Activated CD4-positive, alpha-beta T cell treated with anti-CD3 and anti-CD28 coated beads for 36 hours (primary cell): ENCODE measurements around the gene TUBD1. TPM values are rescaled to one million over a fixed set of nuclear protein-coding genes. Genes with fewer than 3 reads are reported as not detected.
"Not testable (repeated sequence)": the region's sequence is repeated elsewhere in the genome, so short reads cannot be mapped to it uniquely, and the experiment has no call there.

Source experiments
- ATAC-seq: fragments of 200-7000 bp; cut with Tn5 transposase; one replicate; pipeline ENCODE4 v1.10.0; 2021; ENCODE audit warnings: mild to moderate bottlenecking, moderate library complexity
- CTCF ChIA-PET: fragments of 350-600 bp; sonication (Branson Sonifier 250); formaldehyde crosslinking; loops from one replicate; lab custom pipeline; 2021; ENCODE audit warnings: antibody characterized with exemption; lab: Charles Lee
- POLR2A ChIA-PET: fragments of 350-600 bp; sonication (Branson Sonifier 250); formaldehyde crosslinking; loops from one replicate; lab custom pipeline; 2021; ENCODE audit warnings: antibody characterized with exemption, inconsistent platforms; lab: Charles Lee
- DNase-seq: peaks from one replicate; pipeline ENCODE4 v3.0.0-alpha.2; 2020
- H3K27ac Mint-ChIP-seq: one replicate; pipeline ENCODE4 v1.8.0; 2021; ENCODE audit warnings: mixed read lengths
- H3K27me3 Mint-ChIP-seq: one replicate; pipeline ENCODE4 v1.8.0; 2021; ENCODE audit warnings: mixed read lengths
- H3K36me3 Mint-ChIP-seq: one replicate; pipeline ENCODE4 v1.8.0; 2021; ENCODE audit warnings: low read depth, mixed read lengths
- H3K4me1 Mint-ChIP-seq: one replicate; pipeline ENCODE4 v1.8.0; 2021; ENCODE audit warnings: mixed read lengths
- H3K4me3 Mint-ChIP-seq: one replicate; pipeline ENCODE4 v1.8.0; 2021; ENCODE audit warnings: mild to moderate bottlenecking, moderate library complexity, mixed read lengths
- H3K9me3 Mint-ChIP-seq: one replicate; pipeline ENCODE4 v1.8.0; 2021; ENCODE audit warnings: low read depth, mixed read lengths
- intact Hi-C, 2 experiments: fragments of 100-400 bp; cut with DNase I in 1 of 2; cut with micrococcal nuclease in 1 of 2; formaldehyde crosslinking; loops; one replicate each; pipeline versions ENCODE4 v1.14.2 to v1.15.1; 2022 to 2024; cut with DNase I, micrococcal nuclease
- total RNA-seq, 2 experiments: library from RNA; stranded (reverse); gene quantifications; one replicate each; pipeline ENCODE4 v1.2.3, GENCODE V29; 2021

TUBD1 gene
- total RNA-seq, 2 experiments from 2014 or later = 10.6 to 11.0 TPM

DNA sequence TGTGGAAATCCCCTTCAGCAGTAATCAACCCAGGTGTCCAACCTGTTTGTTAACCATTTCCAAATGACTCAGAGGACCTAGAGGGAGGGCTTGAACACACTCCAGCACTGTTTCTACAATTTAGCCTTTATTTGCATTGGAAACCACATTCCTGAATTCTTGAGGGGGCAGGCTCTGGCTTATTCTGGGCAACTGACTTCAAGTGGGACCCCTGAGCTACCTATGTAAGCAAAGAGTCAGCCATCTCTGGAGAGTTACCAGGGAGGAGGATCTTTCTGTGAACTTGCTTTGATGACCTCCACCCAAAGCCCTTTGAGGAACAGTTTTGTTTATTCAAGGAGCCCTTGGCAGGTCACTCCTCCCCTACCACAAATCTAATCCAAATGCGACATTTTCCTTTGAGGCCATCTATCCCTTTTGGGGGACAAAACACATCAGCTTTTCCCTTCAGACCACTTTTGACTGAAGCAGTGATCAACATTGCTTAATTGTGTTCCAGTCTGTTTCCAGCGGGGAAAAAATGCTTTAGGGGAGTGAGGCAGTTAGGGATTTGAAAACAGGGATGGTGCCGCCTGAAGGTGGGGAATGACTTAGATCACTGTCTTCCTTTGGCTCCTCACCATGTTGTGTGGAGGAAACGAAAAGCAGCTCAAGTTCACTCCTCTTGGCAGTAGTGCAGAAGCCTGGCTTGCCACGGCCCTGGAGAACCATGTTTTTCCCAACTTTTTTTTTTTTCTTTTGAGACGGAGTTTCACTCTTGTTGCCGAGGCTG, 46.2 kb downstream of the TUBD1 start:
- CTCF ChIA-PET = interaction anchor here (0.5 to 6.5 kb wide), 7 partner anchors 9 to 94 kb away, joined by 3 to 73 read pairs (median 3); no protein-coding TSS in a partner anchor
- Mint-ChIP-seq H3K4me3 (peak overlapping the region; percentile 46), H3K4me1 (peaks cover 73% of the 10 kb centered on the region), H3K27me3 (no peaks in the 10 kb centered on the region), H3K9me3 (no peaks in the 10 kb centered on the region), H3K36me3 (peaks cover 24% of the 10 kb centered on the region), H3K27ac (peak overlapping the region; percentile 87)
- DNase-seq (no peak), ATAC-seq (peak; percentile 21)
- POLR2A ChIA-PET = interaction anchor here (0.9 to 4.4 kb wide), 6 partner anchors 9 to 95 kb away, joined by 3 to 39 read pairs (median 4); no protein-coding TSS in a partner anchor
- intact Hi-C loops = loop anchor here (1.0 to 10.0 kb wide), 4 partner anchors 46 to 188 kb away; partner anchors contain the start of genes PTRH2 (in 1 of the 2), RPS6KB1 (in 1 of the 2), TUBD1 (in 1 of the 2) and VMP1 (in 1 of the 2)

DNA sequence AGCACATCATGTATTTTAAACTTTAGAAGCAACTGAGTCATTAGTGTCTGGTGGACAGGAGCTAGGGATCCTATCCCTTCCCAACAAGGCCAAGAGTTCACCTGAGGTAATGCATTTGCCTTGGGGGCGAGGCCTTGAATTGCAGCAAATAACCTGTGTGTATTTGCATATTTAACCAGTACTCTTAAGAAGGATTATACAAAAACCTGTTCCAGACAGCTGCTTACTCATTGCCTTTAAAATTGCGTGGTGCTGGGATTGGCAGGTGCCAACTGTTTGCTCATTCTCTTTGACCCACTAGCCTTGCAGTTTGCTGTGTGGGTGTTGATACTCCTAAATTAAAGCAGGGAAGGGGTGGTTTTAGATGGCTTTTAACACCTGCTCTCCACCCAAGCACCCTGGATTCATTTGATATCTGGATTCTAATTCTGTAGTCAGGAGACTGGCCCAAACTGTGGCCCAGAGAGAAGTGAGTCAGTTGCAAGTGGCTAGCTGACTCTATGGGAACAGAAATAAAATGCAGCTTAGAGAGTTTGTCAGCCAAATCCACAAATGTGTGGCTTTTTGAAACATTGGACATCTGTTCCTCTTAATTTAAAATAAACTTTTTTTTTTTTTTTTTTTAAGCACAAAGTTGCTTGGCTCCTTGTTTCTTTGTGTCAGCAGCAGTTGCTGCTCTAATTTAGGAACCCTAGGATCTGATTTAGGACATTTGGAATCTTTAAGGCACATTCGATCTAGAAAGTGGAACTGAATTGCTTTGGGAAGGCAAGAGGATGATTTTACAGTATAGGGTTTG, 46.9 kb downstream of the TUBD1 start:
- ATAC-seq (peak; percentile 10), DNase-seq (peak; percentile 66)
- peaks cover 32% of the 10 kb centered on the region for H3K36me3 Mint-ChIP-seq
- peaks cover 2% of the 10 kb centered on the region for H3K27me3 Mint-ChIP-seq
- peak overlapping the region; percentile 90 for H3K27ac Mint-ChIP-seq
- intact Hi-C loops = loop anchor here (1.0 to 10.0 kb wide), 6 partner anchors 47 to 485 kb away; partner anchors contain the start of genes RPS6KB1 (in 2 of the 2), TUBD1 (in 2 of the 2), PTRH2 (in 1 of the 2) and VMP1 (in 1 of the 2)
- CTCF ChIA-PET = interaction anchor here (0.6 to 6.5 kb wide), 7 partner anchors 7 to 518 kb away, joined by 3 to 73 read pairs (median 4); no protein-coding TSS in a partner anchor
- H3K4me3 Mint-ChIP-seq = peak overlapping the region; percentile 46
- H3K9me3 Mint-ChIP-seq = no peaks in the 10 kb centered on the region
- POLR2A ChIA-PET = interaction anchor here (0.6 to 4.4 kb wide), 7 partner anchors 8 to 94 kb away, joined by 3 to 39 read pairs (median 3); no protein-coding TSS in a partner anchor
- H3K4me1 Mint-ChIP-seq = peaks cover 75% of the 10 kb centered on the region

DNA sequence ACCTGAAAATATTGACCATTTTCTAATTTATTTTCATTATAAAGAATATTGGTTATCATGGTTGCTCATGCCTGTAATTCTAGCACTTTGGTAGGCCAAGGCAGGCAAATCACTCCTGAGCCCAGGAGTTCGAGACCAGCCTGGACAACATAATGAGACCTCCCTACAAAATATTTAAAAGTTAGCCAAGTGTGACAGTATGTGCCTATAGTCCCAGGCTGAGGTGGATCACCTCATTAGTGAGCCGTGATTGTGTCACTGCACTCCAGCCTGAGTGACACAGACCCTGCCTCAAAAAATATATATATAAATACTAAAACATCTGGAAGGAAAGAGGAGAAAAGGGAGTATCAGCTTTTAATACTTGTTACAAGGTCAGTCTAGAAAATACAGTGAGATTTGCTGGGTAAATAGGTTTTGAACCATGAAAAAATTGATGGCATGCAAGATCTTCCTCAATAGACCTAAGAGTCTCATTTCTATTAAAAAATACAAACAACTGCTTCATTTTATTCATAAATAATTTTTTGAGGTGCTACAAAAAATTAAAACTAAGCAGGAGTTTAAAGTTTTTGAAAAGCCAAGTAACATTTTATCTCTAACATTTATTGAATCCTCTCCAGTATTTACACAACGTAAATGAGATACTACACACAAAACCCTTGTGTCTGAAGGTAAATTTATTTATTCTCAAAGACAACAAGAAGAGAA, 47.7 kb downstream of the TUBD1 start:
- peak overlapping the region; percentile 100 for H3K4me3 Mint-ChIP-seq
- intact Hi-C loops = loop anchor here (1.0 to 10.0 kb wide), 11 partner anchors 20 to 1508 kb away; partner anchors contain the start of genes RPS6KB1 (in 2 of the 2), TUBD1 (in 2 of the 2), CLTC (in 1 of the 2) and PTRH2 (in 1 of the 2)
- ATAC-seq = no peak
- H3K27me3 Mint-ChIP-seq = peaks cover 2% of the 10 kb centered on the region
- no peaks in the 10 kb centered on the region for H3K9me3 Mint-ChIP-seq
- H3K36me3 Mint-ChIP-seq = peaks cover 39% of the 10 kb centered on the region
- POLR2A ChIA-PET = interaction anchor here (0.6 to 4.4 kb wide), 5 partner anchors 7 to 91 kb away, joined by 3 to 39 read pairs (median 5); no protein-coding TSS in a partner anchor
- H3K4me1 Mint-ChIP-seq = peaks cover 75% of the 10 kb centered on the region
- no peak for DNase-seq
- CTCF ChIA-PET = interaction anchor here (0.6 to 6.5 kb wide), 6 partner anchors 8 to 518 kb away, joined by 3 to 73 read pairs (median 6); no protein-coding TSS in a partner anchor
- peak overlapping the region; percentile 100 for H3K27ac Mint-ChIP-seq

DNA sequence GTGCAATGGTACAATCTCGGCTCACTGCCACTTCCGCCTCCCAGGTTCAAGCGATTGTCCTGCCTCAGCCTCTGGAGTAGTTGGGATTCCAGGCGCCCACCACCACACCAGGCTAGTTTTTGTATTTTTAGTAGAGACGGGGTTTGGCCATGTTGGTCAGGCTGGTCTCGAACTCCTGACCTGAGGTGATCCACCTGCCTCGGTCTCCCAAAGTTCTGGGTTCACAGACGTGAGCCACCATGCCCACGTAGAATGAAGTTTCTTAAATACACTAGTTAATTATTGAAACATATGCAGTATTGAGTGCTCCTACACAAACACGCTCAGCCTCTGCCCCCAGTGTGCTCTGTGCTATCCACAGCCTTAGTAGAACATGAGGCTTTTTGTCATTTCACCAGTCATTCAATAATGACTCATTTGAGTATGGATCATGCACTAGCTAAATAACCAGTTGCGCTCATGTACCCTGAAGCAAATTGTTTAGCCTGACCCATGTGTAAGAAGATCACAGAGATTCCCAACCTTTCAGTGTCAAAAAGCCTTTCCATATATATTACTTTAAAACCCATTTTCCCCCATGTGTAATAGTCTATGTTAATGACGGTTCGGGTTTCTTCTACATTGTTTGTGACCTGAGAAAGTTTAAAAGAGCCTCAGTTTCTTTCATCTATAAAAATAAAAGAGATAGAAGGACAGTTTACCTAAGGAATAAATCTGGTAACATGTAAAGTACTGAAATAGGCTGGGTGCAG, 49.7 kb downstream of the TUBD1 start:
- ATAC-seq = peak; percentile 39
- H3K4me1 Mint-ChIP-seq = peaks cover 59% of the 10 kb centered on the region
- POLR2A ChIA-PET = interaction anchor here (0.6 to 9.2 kb wide), 7 partner anchors 11 to 136 kb away, joined by 3 to 308 read pairs (median 83); partner anchors contain the start of genes PTRH2 and VMP1
- CTCF ChIA-PET = interaction anchor here (0.9 to 4.5 kb wide), 3 partner anchors 17 to 136 kb away, joined by 3 to 27 read pairs (median 4); partner anchors contain the start of genes PTRH2 and VMP1
- no peaks in the 10 kb centered on the region for H3K9me3 Mint-ChIP-seq
- DNase-seq = peak; percentile 71
- peak overlapping the region; percentile 100 for H3K27ac Mint-ChIP-seq
- peaks cover 3% of the 10 kb centered on the region for H3K27me3 Mint-ChIP-seq
- intact Hi-C loops = loop anchor here (1.0 to 10.0 kb wide), 6 partner anchors 18 to 1506 kb away; no protein-coding TSS in a partner anchor
- H3K4me3 Mint-ChIP-seq = peak overlapping the region; percentile 100
- peaks cover 59% of the 10 kb centered on the region for H3K36me3 Mint-ChIP-seq

DNA sequence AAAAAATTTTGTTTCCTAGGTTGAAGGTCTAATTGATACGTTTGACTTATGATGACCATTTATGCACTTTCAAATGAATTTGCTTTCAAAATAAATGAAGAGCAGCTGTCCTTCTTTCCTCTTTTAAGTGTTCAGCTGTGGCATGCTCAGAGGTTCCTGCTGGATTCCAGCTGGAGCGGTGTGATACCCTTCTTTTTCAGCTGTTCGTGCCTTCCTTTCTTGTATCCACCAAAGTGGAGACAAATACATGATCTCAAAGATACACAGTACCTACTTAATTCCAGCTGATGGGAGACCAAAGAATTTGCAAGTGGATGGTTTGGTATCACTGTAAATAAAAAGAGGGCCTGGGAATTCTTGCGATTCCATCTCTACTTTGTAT, 50.9 kb downstream of the TUBD1 start:
- H3K27me3 Mint-ChIP-seq, DNase-seq, H3K9me3 Mint-ChIP-seq, ATAC-seq: not testable (repeated sequence)
- intact Hi-C loops = loop anchor here (1.0 to 10.0 kb wide), 4 partner anchors 88 to 1505 kb away; no protein-coding TSS in a partner anchor
- POLR2A ChIA-PET = interaction anchor here (0.6 to 9.2 kb wide), 9 partner anchors 13 to 221 kb away, joined by 3 to 308 read pairs (median 9); no protein-coding TSS in a partner anchor
- Mint-ChIP-seq H3K27ac (peak overlapping the region; percentile 100), H3K4me3 (peak overlapping the region; percentile 100), H3K4me1 (peaks cover 55% of the 10 kb centered on the region), H3K36me3 (peaks cover 70% of the 10 kb centered on the region)
- CTCF ChIA-PET = interaction anchor here (0.6 to 4.5 kb wide), 4 partner anchors 10 to 135 kb away, joined by 3 to 27 read pairs (median 4); partner anchors contain the start of genes PTRH2 and VMP1

DNA sequence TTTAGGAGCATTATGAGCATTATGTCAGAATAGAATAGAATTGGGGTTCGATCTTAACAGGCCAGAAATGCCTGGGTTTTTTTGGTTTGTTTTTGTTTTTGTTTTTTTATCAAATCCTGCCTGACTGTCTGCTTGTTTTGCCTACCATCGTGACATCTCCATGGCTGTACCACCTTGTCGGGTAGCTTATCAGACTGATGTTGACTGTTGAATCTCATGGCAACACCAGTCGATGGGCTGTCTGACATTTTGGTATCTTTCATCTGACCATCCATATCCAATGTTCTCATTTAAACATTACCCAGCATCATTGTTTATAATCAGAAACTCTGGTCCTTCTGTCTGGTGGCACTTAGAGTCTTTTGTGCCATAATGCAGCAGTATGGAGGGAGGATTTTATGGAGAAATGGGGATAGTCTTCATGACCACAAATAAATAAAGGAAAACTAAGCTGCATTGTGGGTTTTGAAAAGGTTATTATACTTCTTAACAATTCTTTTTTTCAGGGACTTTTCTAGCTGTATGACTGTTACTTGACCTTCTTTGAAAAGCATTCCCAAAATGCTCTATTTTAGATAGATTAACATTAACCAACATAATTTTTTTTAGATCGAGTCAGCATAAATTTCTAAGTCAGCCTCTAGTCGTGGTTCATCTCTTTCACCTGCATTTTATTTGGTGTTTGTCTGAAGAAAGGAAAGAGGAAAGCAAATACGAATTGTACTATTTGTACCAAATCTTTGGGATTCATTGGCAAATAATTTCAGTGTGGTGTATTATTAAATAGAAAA, 51.5 kb downstream of the TUBD1 start:
- peak overlapping the region; percentile 100 for H3K4me3 Mint-ChIP-seq
- intact Hi-C loops = loop anchor here (5.0 to 10.0 kb wide), 2 partner anchors 194 to 1504 kb away; no protein-coding TSS in a partner anchor
- H3K36me3 Mint-ChIP-seq = peaks cover 75% of the 10 kb centered on the region
- peak overlapping the region; percentile 100 for H3K27ac Mint-ChIP-seq
- not testable (repeated sequence) for H3K27me3 Mint-ChIP-seq, H3K9me3 Mint-ChIP-seq, DNase-seq, ATAC-seq
- peaks cover 53% of the 10 kb centered on the region for H3K4me1 Mint-ChIP-seq
- ChIA-PET POLR2A (interaction anchor here (0.6 to 9.2 kb wide), 9 partner anchors 12 to 220 kb away, joined by 3 to 308 read pairs (median 9); no protein-coding TSS in a partner anchor), CTCF (interaction anchor here (0.6 to 4.8 kb wide), 4 partner anchors 10 to 88 kb away, joined by 3 to 27 read pairs (median 16); no protein-coding TSS in a partner anchor)

DNA sequence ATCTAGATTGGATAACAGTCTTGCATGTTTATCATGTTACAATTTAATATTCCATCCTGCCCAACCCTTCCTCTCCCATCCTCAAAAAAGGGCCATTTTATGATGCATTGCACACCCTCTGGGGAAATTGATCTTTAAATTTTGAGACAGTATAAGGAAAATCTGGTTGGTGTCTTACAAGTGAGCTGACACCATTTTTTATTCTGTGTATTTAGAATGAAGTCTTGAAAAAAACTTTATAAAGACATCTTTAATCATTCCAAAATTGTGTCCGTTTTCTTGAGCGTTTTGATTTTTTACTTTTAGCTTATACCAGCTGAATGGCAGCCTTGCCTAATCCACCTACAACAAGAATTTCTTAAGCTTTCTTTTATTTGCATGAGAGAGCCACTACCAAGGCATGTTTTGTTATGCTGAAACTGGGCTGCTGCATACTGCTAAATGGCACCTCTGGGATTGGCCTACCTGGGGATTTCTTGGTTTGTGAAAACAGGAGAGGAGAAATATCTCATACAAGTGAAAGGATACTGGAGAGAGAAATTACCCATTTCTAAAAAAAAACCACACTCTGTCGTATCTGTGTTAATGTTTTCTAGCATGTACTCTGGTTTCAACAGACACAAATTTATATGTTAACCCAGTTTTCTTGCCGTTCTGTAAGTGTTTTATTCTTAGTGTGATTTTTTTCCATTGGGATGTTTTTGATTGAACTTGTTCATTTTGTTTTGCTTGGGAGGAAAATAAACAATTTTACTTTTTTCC, 52.2 kb downstream of the TUBD1 start:
- ChIA-PET CTCF (interaction anchor here (3.8 to 4.8 kb wide), 3 partner anchors 55 to 88 kb away, joined by 17 to 27 read pairs (median 26); no protein-coding TSS in a partner anchor), POLR2A (interaction anchor here (0.6 to 9.2 kb wide), 8 partner anchors 9 to 87 kb away, joined by 3 to 308 read pairs (median 44); no protein-coding TSS in a partner anchor)
- intact Hi-C loops = loop anchor here (5.0 to 10.0 kb wide), 2 partner anchors 194 to 1503 kb away; no protein-coding TSS in a partner anchor
- no peak for ATAC-seq
- Mint-ChIP-seq H3K27me3 (peaks cover 3% of the 10 kb centered on the region), H3K4me3 (peak overlapping the region; percentile 100), H3K4me1 (peaks cover 49% of the 10 kb centered on the region), H3K36me3 (peaks cover 76% of the 10 kb centered on the region), H3K27ac (peak overlapping the region; percentile 100), H3K9me3 (no peaks in the 10 kb centered on the region)
- DNase-seq = no peak
